Measurements from ENCODE around the gene KIF5C.

The KIF5C gene

GRCh38 chr2:149056541-149057255 is 181.7 kb downstream of the KIF5C start:
- no peak for DNase-seq

- DNase-seq, result no peak
Observed at GRCh38 chr2:149057401-149057800, 182.4 kb downstream of the KIF5C start.

- DNase-seq, result no peak
Observed at GRCh38 chr2:149058936-149059335, 183.9 kb downstream of the KIF5C start.

- no peak for DNase-seq
Observed at GRCh38 chr2:149059822-149060221, 184.8 kb downstream of the KIF5C start.

GRCh38 chr2:149061133-149061745 is 186.2 kb downstream of the KIF5C start:
- no peak for DNase-seq

GRCh38 chr2:149062531-149062930 is 187.5 kb downstream of the KIF5C start:
- no peak for DNase-seq

- no peak for DNase-seq
Observed at GRCh38 chr2:149063177-149063576, 188.2 kb downstream of the KIF5C start.

- no peak for DNase-seq
Observed at GRCh38 chr2:149064365-149064841, 189.4 kb downstream of the KIF5C start.

GRCh38 chr2:149064856-149065630 is 190.0 kb downstream of the KIF5C start:
- no peak for DNase-seq

- DNase-seq, result no peak
Observed at GRCh38 chr2:149068225-149068995, 193.4 kb downstream of the KIF5C start.

- peak; percentile 73 for DNase-seq
Observed at GRCh38 chr2:149068996-149069888, 194.2 kb downstream of the KIF5C start.

- DNase-seq, result no peak
Observed at GRCh38 chr2:149070681-149071320, 195.8 kb downstream of the KIF5C start.

GRCh38 chr2:149075105-149075504 is 200.1 kb downstream of the KIF5C start:
- no peak for DNase-seq

- DNase-seq, result no peak
Observed at GRCh38 chr2:149075853-149076252, 200.8 kb downstream of the KIF5C start.

Measured in hematopoietic multipotent progenitor cell treated with erythropoietin and hydrocortisone succinate and interleukin-3 and kit ligand, for 6 days (in vitro differentiated cells).